T-helper 17 cell (primary cell): ENCODE measurements around the gene MYO1D. TPM values are rescaled to one million over a fixed set of nuclear protein-coding genes. Genes with fewer than 3 reads are reported as not detected.
"Not testable (repeated sequence)": the region's sequence is repeated elsewhere in the genome, so short reads cannot be mapped to it uniquely, and the experiment has no call there.

ENCODE experiments used
- ATAC-seq: fragments of 150-1000 bp; cut with Tn5 transposase; 2 replicates; pipeline ENCODE4 v1.10.0; 2021; ENCODE audit warnings: mild to moderate bottlenecking, moderate library complexity
- DNase-seq, 3 donors: peaks; one replicate each; pipeline versions ENCODE4 v3.0.0 to v3.0.0-alpha.2; 2020 to 2021
- H3K9me3 ChIP-seq: one replicate; pipeline ENCODE4 v1.7.0; 2013; ENCODE audit warnings: low read length, mild to moderate bottlenecking; ENCODE audit not compliant: control insufficient read depth, poor library complexity, severe bottlenecking
- H3K27ac Mint-ChIP-seq: one replicate; pipeline ENCODE4 v1.8.0; 2022; ENCODE audit warnings: mild to moderate bottlenecking, moderate library complexity, mixed read lengths
- H3K27me3 Mint-ChIP-seq: one replicate; pipeline ENCODE4 v1.8.0; 2022; ENCODE audit warnings: mixed read lengths
- H3K36me3 Mint-ChIP-seq: one replicate; pipeline ENCODE4 v1.8.0; 2022; ENCODE audit warnings: low read depth, mixed read lengths
- H3K4me1 Mint-ChIP-seq: one replicate; pipeline ENCODE4 v1.8.0; 2022; ENCODE audit warnings: mild to moderate bottlenecking, mixed read lengths
- H3K4me3 Mint-ChIP-seq: one replicate; pipeline ENCODE4 v1.8.0; 2022; ENCODE audit warnings: mild to moderate bottlenecking, moderate library complexity, mixed read lengths
- total RNA-seq, 4 donors: library from RNA in 2 of 4; stranded (reverse) in 2 of 4; gene quantifications; one replicate each; pipeline ENCODE4 v1.2.3 and lab custom pipeline; 2022 to 2026

Gene MYO1D
- total RNA-seq, 2 donors from 2014 or later = 9.1 to 12.4 TPM

DNA sequence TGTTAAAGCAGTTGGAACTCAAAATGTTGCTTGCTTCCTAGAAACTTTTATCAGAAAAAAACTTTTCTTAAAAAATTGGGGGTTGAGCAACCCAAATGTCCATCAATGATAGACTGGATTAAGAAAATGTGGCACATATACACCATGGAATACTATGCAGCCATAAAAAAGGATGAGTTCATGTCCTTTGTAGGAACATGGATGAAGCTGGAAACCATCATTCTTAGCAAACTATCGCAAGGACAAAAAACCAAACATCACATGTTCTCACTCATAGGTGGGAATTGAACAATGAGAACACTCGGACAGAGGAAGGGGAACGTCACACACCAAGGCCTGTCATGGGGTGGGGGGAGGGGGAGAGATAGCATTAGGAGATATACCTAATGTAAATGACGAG, 137.8 kb downstream of the MYO1D start:
- H3K27ac Mint-ChIP-seq, H3K27me3 Mint-ChIP-seq, DNase-seq, H3K9me3 ChIP-seq, H3K4me3 Mint-ChIP-seq, ATAC-seq, H3K4me1 Mint-ChIP-seq, H3K36me3 Mint-ChIP-seq: not testable (repeated sequence)

DNA sequence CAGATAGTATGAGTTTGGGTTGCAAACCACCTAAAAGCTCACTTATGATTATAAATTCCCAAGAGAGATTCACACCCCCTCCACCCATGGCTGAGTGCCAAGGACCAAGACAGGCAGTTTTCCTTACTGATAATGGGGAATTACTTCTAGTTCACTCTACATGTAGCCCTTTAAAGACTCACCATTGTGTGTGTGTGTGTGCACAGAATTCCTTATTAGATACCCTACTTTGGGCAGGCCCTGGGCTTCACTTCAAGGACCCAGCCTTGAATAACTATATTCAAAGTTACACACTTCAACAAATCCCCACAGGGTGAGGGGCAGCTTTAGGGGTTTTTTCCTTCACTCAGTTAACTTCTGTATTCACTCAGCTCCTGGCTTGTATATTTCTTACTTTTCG, 143.5 kb downstream of the MYO1D start:
- no peak overlapping the region for H3K4me3 Mint-ChIP-seq
- no peak for DNase-seq
- no peaks in the 10 kb centered on the region for H3K9me3 ChIP-seq
- no peak overlapping the region for H3K27ac Mint-ChIP-seq
- ATAC-seq = no peak
- no peaks in the 10 kb centered on the region for H3K27me3 Mint-ChIP-seq
- H3K36me3 Mint-ChIP-seq = no peaks in the 10 kb centered on the region
- no peaks in the 10 kb centered on the region for H3K4me1 Mint-ChIP-seq

DNA sequence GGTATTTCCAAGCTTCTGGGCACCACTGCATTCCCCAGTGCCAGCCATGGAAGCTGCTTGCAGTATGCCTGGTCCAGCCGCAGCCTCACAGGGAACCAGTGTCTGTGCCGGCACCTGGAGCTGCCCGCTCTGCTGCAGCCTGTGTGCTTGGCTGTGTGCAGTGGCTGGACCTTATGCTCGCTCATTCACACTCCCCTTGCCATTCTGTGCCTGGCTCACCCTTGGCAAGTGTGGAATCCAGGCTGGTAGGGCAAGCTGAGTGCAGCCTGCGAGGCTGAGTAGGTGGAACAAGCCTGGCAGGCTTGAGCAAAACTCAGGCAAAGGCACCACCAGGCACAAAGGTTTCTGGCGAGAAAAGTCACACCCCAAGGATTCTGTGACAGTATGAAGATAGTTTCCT, 144.0 kb downstream of the MYO1D start:
- Mint-ChIP-seq H3K36me3 (no peaks in the 10 kb centered on the region), H3K27ac (no peak overlapping the region), H3K4me1 (no peaks in the 10 kb centered on the region), H3K27me3 (no peaks in the 10 kb centered on the region), H3K4me3 (no peak overlapping the region)
- DNase-seq (no peak), ATAC-seq (no peak)
- H3K9me3 ChIP-seq = no peaks in the 10 kb centered on the region

DNA sequence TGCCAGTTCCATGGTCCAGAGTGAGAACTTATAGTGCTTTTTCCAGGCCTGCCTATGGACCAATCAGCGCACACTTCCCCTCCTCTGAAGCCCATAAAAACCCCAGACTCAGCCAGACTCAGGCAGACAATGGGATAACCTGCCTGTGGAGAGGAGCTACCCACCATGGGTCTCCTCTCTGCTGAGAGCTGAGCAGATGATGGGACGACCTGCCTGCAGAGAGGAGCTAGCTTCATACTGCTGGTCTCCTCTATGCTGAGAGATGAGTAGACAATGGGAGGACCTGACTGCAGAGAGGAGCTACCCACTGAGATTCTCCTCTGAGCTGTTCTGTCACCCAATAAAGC, 144.7 kb downstream of the MYO1D start:
- Mint-ChIP-seq H3K27ac (no peak overlapping the region), H3K36me3 (no peaks in the 10 kb centered on the region), H3K27me3 (no peaks in the 10 kb centered on the region), H3K4me1 (no peaks in the 10 kb centered on the region), H3K4me3 (no peak overlapping the region)
- ATAC-seq (no peak), DNase-seq (no peak)
- H3K9me3 ChIP-seq = no peaks in the 10 kb centered on the region

DNA sequence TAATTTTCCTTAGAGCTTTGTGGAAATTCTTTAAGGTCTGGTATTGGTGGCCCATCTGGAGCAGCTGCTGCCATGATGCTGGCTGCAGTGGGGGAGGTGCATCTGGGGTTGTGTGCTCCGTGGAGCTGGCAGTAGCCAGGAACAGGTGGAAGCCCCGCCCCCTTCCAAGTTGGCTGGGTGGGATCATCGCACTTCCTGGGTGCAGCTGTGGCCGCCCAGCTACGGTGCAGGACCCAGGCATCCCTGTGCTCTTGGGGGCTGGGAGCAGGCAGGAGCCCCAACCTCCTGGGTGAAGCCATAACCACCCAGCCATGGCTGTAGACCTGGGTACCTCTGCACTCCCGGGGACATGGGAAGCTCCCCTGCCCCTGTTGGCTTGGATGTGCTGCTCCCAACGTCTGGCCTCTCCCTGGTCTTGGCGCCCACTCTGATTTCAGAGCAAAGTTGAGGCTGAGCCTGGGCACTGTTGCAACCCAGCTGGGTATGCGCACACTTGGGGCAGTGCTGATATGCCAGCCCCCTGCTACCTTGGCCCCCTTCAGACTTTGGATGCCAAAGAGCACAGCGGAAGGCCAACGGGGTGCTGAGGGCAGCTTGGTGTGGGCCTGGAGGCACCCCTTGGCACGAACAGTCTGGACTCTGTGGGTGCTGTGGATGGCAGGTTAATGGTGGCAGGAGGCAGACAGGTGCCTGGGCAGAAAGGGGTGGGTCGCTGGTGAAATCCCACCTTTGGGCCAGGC, 145.2 kb downstream of the MYO1D start:
- Mint-ChIP-seq H3K4me1 (no peaks in the 10 kb centered on the region), H3K27ac (no peak overlapping the region), H3K27me3 (no peaks in the 10 kb centered on the region), H3K4me3 (no peak overlapping the region), H3K36me3 (no peaks in the 10 kb centered on the region)
- no peaks in the 10 kb centered on the region for H3K9me3 ChIP-seq
- no peak for ATAC-seq
- DNase-seq = no peak

DNA sequence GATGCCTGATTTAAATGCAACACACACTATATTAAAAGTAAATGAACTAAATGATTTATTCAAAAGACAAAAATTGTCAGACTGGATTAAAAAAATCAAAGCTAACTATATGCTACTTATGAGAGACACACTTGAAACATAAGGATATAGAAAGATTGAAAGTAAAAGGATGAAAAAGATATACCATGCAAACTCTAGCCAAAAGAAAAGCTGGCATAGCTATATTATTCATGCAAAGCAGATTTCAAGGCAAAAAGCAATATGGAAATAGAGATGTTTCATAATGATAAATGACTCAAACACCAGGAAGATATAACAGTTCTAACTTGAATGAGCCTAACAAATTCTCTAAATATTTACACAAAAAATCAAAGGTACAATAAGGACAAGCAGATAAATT, 149.2 kb downstream of the MYO1D start:
- H3K4me3 Mint-ChIP-seq = no peak overlapping the region
- no peaks in the 10 kb centered on the region for H3K9me3 ChIP-seq
- no peak for ATAC-seq
- H3K27ac Mint-ChIP-seq = no peak overlapping the region
- H3K27me3 Mint-ChIP-seq = no peaks in the 10 kb centered on the region
- H3K36me3 Mint-ChIP-seq = peaks cover 2% of the 10 kb centered on the region
- H3K4me1 Mint-ChIP-seq = no peaks in the 10 kb centered on the region
- DNase-seq = no peak

DNA sequence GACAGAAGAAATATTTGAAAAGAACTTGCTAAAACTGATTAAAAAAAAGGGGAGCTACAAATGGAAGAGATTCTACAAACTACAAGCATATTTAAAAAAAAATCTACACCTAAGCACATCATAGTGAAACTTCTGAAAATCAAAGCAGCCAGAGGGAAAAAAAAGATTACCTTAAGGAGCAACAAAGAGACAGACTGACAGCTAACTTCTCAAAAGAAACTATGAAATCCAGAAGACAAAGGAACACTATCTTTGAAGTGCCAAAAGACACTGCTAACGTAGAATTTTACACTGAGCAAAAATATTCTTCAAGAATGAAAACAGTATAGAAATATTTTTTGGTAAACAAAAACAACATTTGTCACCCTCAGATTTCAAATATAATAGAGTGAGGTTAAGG, 151.2 kb downstream of the MYO1D start:
- no peak for DNase-seq
- Mint-ChIP-seq H3K4me3 (no peak overlapping the region), H3K4me1 (no peaks in the 10 kb centered on the region), H3K27me3 (no peaks in the 10 kb centered on the region), H3K27ac (no peak overlapping the region), H3K36me3 (peaks cover 2% of the 10 kb centered on the region)
- H3K9me3 ChIP-seq = no peaks in the 10 kb centered on the region
- ATAC-seq = no peak

DNA sequence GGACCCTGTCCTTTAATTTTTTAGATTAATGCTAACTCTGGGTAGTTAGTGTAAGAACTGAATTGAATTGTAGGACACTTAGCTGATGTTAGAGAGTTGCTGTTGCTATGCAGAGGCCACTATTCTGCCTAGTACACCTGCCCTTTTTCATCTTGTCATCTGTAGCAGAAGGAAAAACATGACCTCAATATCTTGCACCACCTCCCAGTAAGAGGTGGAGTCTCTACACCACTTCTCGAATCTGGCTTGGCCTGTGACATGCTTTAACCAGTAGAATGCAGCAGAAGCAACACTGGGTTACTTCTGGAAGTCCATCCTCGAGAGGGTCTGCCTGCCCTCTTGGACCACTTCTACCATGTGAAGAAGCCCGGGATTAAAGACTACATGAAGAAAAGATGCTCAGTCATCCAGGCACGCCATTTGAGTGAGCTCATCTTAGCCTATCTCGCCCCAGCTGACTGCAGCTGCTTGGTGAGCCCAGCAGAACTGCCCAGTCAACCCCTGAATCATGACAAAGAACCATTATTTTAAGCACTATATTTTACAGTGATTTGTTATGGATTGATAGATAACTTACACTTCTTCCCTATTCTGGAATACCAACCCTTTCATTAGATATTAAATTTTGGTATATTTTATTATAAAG, 153.5 kb downstream of the MYO1D start:
- no peak overlapping the region for H3K4me3 Mint-ChIP-seq
- no peaks in the 10 kb centered on the region for H3K27me3 Mint-ChIP-seq
- ATAC-seq (no peak), DNase-seq (no peak)
- peaks cover 8% of the 10 kb centered on the region for H3K36me3 Mint-ChIP-seq
- H3K4me1 Mint-ChIP-seq = no peaks in the 10 kb centered on the region
- no peaks in the 10 kb centered on the region for H3K9me3 ChIP-seq
- no peak overlapping the region for H3K27ac Mint-ChIP-seq

DNA sequence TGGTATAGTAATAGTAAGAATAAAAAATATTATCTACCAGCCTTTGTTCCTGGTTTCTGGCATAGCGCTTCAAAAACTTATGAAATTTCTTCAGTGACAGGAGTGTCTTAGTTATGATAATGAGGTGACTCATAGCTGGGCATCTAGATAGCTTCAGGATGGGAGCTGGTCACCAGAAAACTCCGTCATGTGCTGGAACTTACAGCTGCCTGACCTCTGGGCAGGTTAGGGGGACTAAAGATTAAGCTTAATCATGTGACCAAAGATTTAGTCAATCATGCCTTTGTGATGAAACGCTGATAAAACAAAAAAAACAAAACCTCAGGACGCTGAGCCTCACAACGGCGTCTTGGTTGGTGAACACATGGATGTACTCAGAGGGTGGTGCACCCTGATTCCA, 154.2 kb downstream of the MYO1D start:
- Mint-ChIP-seq H3K4me1 (no peaks in the 10 kb centered on the region), H3K36me3 (peaks cover 8% of the 10 kb centered on the region), H3K4me3 (no peak overlapping the region), H3K27ac (no peak overlapping the region), H3K27me3 (no peaks in the 10 kb centered on the region)
- no peak for ATAC-seq
- DNase-seq = no peak
- H3K9me3 ChIP-seq = no peaks in the 10 kb centered on the region

DNA sequence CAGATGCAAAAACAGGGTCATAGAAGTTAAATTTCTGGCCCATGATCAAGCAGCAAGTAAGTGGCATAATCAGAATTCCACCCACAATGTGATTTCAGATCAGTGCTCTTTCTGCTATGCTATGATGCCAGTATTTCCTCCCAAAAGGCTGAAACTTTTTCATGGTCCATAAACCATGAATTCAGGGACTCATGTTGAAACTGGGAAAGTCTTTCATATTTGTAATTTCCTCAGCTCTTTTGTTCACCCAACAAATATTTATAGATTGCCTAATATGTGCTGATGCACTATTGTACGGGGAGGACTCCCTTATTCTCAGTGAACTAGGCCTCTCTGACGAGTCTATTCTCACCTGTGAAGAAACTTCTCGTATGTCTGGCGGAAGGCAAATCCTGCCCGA, 156.3 kb downstream of the MYO1D start:
- H3K36me3 Mint-ChIP-seq = peaks cover 10% of the 10 kb centered on the region
- no peaks in the 10 kb centered on the region for H3K9me3 ChIP-seq
- no peak overlapping the region for H3K27ac Mint-ChIP-seq
- no peak overlapping the region for H3K4me3 Mint-ChIP-seq
- no peaks in the 10 kb centered on the region for H3K27me3 Mint-ChIP-seq
- DNase-seq (no peak), ATAC-seq (no peak)
- peaks cover 3% of the 10 kb centered on the region for H3K4me1 Mint-ChIP-seq

DNA sequence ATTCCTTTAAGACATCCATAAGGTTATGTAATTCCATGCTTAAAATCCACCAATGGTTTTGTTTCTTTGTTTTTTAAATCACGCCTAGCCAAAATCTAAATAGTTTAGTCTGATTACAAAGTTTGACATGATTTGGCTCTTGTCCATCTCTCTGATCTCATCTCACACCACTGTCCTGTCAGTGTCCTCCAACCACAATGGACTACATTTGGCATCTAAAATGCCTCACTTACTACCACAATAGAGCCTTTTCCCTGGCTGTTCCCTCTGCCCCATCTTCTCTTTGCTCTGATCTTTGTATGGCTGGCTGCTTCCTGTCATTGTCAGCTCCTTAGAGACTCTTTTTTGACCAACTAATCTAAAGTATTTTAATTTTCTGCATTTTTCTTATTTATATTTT, 157.2 kb downstream of the MYO1D start:
- no peak for ATAC-seq
- H3K36me3 Mint-ChIP-seq = peaks cover 8% of the 10 kb centered on the region
- H3K4me3 Mint-ChIP-seq = no peak overlapping the region
- no peak for DNase-seq
- H3K27ac Mint-ChIP-seq = no peak overlapping the region
- H3K9me3 ChIP-seq = no peaks in the 10 kb centered on the region
- peaks cover 5% of the 10 kb centered on the region for H3K4me1 Mint-ChIP-seq
- no peaks in the 10 kb centered on the region for H3K27me3 Mint-ChIP-seq

DNA sequence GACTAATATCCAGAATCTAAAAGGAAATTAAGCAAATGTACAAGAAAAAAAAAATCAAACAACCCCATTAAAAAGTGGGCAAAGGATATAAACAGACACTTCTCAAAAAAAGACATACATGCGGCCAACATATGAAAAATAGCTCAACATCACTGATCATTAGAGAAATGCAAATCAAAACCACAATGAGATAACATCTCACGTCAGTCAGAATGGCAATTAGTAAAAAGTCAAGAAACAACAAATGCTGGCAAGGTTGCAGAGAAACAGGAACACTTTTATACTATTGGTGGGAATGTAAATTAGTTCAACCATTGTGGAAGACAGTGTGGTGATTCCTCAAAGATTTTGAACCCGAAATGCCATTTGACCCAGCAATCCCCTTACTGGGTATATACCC, 162.0 kb downstream of the MYO1D start:
- not testable (repeated sequence) for H3K4me1 Mint-ChIP-seq, H3K9me3 ChIP-seq, DNase-seq, H3K4me3 Mint-ChIP-seq, H3K36me3 Mint-ChIP-seq, ATAC-seq, H3K27me3 Mint-ChIP-seq, H3K27ac Mint-ChIP-seq

DNA sequence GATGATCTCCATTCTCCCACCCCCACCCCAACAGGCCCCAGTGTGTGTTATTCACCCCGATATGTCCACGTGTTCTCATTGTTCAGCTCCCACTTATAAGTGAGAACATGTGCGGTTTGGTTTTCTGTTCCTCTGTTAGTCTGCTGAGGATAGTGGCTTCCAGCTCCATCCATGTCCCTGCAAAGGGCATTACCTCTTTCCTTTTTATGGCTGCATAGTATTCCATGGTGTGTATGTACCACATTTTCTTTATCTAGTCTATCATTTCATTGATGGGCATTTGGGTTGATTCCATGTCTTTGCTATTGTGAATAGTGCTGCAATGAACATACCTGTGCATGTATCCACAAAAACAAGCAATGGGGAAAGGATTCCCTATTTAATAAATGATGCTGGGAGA, 162.7 kb downstream of the MYO1D start:
- H3K27ac Mint-ChIP-seq, ATAC-seq, H3K36me3 Mint-ChIP-seq, H3K4me3 Mint-ChIP-seq, H3K27me3 Mint-ChIP-seq, H3K4me1 Mint-ChIP-seq, DNase-seq, H3K9me3 ChIP-seq: not testable (repeated sequence)

DNA sequence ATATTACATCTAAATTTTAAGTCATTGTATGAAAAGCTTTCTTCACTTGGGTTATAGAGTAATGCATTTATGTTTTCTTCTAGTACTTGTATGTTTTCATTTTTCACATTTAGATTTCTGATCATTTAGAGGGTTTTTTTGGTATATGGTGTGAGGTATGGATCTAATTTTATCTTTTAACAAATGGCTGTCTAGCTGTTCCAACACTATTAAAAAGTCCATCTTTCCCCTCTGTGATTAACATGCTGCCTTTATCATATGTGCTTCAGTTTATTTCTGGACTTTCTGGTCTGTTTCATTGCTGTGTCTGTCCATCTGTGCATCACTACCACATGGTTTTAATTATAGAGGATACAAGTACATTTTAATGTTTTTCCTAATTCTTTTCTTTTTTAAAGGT, 163.8 kb downstream of the MYO1D start:
- no peak for ATAC-seq
- no peak overlapping the region for H3K4me3 Mint-ChIP-seq
- H3K9me3 ChIP-seq = no peaks in the 10 kb centered on the region

More for the DNA sequence above, 163.8 kb downstream of the MYO1D start:
- Mint-ChIP-seq H3K36me3 (peaks cover 4% of the 10 kb centered on the region), H3K4me1 (peaks cover 7% of the 10 kb centered on the region), H3K27ac (no peak overlapping the region), H3K27me3 (peaks cover 5% of the 10 kb centered on the region)
- no peak for DNase-seq
